Thyroid gland (tissue), 4 donors: Measurements from ENCODE around the gene C16orf74.

ENCODE experiments used
- CTCF ChIP-seq, 6 experiments: fragments of 200-600 bp in 3 of 6; fragments of 450-650 bp in 3 of 6; sonication (generic) in 3 of 6; IDR thresholded peaks; one replicate each; pipeline ENCODE4 v1.5.1; 2016 to 2019; ENCODE audit warnings: antibody characterized with exemption in 6 of 6, mild to moderate bottlenecking in 2 of 6, inconsistent platforms in 1 of 6, moderate library complexity in 1 of 6
- POLR2A ChIP-seq, 2 donors: fragments of 450-650 bp; IDR thresholded peaks; one replicate each; pipeline ENCODE4 v1.6.1; 2017; ENCODE audit warnings: antibody characterized with exemption in 2 of 2, mild to moderate bottlenecking in 2 of 2, moderate library complexity in 1 of 2

GRCh38 chr16:85753559-85753958 lies 2.7 kb upstream of the C16orf74 start:
- TF ChIP-seq CTCF (IDR thresholded peaks at IDR 0.05) = no peak
- TF ChIP-seq POLR2A (IDR thresholded peaks at IDR 0.05) = no peak
